H9 (cell line): Measurements from ENCODE around the gene SPHK1. TPM values are rescaled to one million over a fixed set of nuclear protein-coding genes. Genes with fewer than 3 reads are reported as not detected.

Source experiments
- DNase-seq: peaks from one replicate; pipeline ENCODE4 v3.0.0-alpha.2; 2017
- H2AFZ ChIP-seq: one replicate; pipeline ENCODE4 v1.6.1; 2013; ENCODE audit warnings: mild to moderate bottlenecking, low read length, control low read depth, moderate library complexity
- H2AK5ac ChIP-seq: 2 replicates; pipeline ENCODE4 v1.6.1; 2013; ENCODE audit warnings: low read length, control low read depth, mixed read lengths; ENCODE audit not compliant: insufficient read length
- H2BK120ac ChIP-seq: one replicate; pipeline ENCODE4 v1.6.1; 2013; ENCODE audit warnings: low read depth, mild to moderate bottlenecking, low read length, control low read depth, inconsistent platforms; ENCODE audit not compliant: poor library complexity, severe bottlenecking
- H2BK12ac ChIP-seq: 2 replicates; pipeline ENCODE4 v1.6.1; 2013; ENCODE audit warnings: low read length, control low read depth, mixed read lengths, low read depth; ENCODE audit not compliant: insufficient read length
- H2BK15ac ChIP-seq: 2 replicates; pipeline ENCODE4 v1.6.1; 2013; ENCODE audit warnings: low read depth, low read length, control low read depth
- H2BK20ac ChIP-seq: one replicate; pipeline ENCODE4 v1.6.1; 2013; ENCODE audit warnings: low read depth, mild to moderate bottlenecking, low read length, control low read depth, inconsistent platforms; ENCODE audit not compliant: poor library complexity, severe bottlenecking
- H2BK5ac ChIP-seq: 2 replicates; pipeline ENCODE4 v1.6.1; 2013; ENCODE audit warnings: low read length, control low read depth, mixed read lengths; ENCODE audit not compliant: insufficient read length
- H3K14ac ChIP-seq: 2 replicates; pipeline ENCODE4 v1.6.1; 2013; ENCODE audit warnings: low read length, control low read depth; ENCODE audit not compliant: insufficient read depth
- H3K18ac ChIP-seq: 2 replicates; pipeline ENCODE4 v1.6.1; 2013; ENCODE audit warnings: low read depth, mild to moderate bottlenecking, mixed read lengths, low read length, control low read depth; ENCODE audit not compliant: insufficient read length
- H3K23ac ChIP-seq: 2 replicates; pipeline ENCODE4 v1.6.1; 2013; ENCODE audit warnings: low read length, control low read depth, mixed read lengths, low read depth; ENCODE audit not compliant: insufficient read length
- H3K23me2 ChIP-seq: 2 replicates; pipeline ENCODE4 v1.6.1; 2013; ENCODE audit warnings: low read depth, mild to moderate bottlenecking, mixed read lengths, low read length, control low read depth; ENCODE audit not compliant: insufficient read length, poor library complexity, severe bottlenecking
- H3K27ac ChIP-seq: 2 replicates; pipeline ENCODE4 v1.5.1; 2013; ENCODE audit warnings: low read length, control low read depth, mixed read lengths, low read depth; ENCODE audit not compliant: insufficient read length
- H3K27me3 ChIP-seq: 2 replicates; pipeline ENCODE4 v1.6.1; 2013; ENCODE audit warnings: low read length, control low read depth, inconsistent platforms; ENCODE audit not compliant: insufficient read depth
- H3K4ac ChIP-seq: 2 replicates; pipeline ENCODE4 v1.6.1; 2013; ENCODE audit warnings: low read depth, mild to moderate bottlenecking, control low read depth, inconsistent platforms, low read length, moderate library complexity
- H3K4me1 ChIP-seq: 2 replicates; pipeline ENCODE4 v1.6.1; 2013; ENCODE audit warnings: low read length, control low read depth, inconsistent platforms; ENCODE audit not compliant: insufficient read depth
- H3K4me2 ChIP-seq: 2 replicates; pipeline ENCODE4 v1.6.1; 2013; ENCODE audit warnings: low read length, control low read depth, mixed read lengths; ENCODE audit not compliant: insufficient read length, insufficient read depth
- H3K56ac ChIP-seq: 2 replicates; pipeline ENCODE4 v1.6.1; 2013; ENCODE audit warnings: low read depth, mild to moderate bottlenecking, mixed read lengths, low read length, control low read depth; ENCODE audit not compliant: insufficient read length
- H3K79me1 ChIP-seq: 2 replicates; pipeline ENCODE4 v1.6.1; 2013; ENCODE audit warnings: low read depth, mild to moderate bottlenecking, moderate library complexity, low read length, control low read depth, inconsistent platforms; ENCODE audit not compliant: insufficient read depth, poor library complexity, severe bottlenecking
- H3K79me2 ChIP-seq: 2 replicates; pipeline ENCODE4 v1.6.1; 2013; ENCODE audit warnings: low read length, control low read depth, inconsistent platforms; ENCODE audit not compliant: insufficient read depth
- H3K9ac ChIP-seq: 2 replicates; pipeline ENCODE4 v1.6.1; 2013; ENCODE audit warnings: low read length, control low read depth, mixed read lengths; ENCODE audit not compliant: insufficient read length; ENCODE audit errors: extremely low read depth
- H3K9me3 ChIP-seq: one replicate; pipeline ENCODE4 v1.6.1; 2013; ENCODE audit warnings: low read depth, low read length, inconsistent platforms; ENCODE audit not compliant: control insufficient read depth
- H3T11ph ChIP-seq: one replicate; pipeline ENCODE4 v1.6.1; 2013; ENCODE audit warnings: mild to moderate bottlenecking, low read length, control low read depth, inconsistent platforms
- H4K20me1 ChIP-seq: one replicate; pipeline ENCODE4 v1.6.1; 2013; ENCODE audit not compliant: control insufficient read depth, insufficient read length, insufficient read depth
- H4K5ac ChIP-seq: 2 replicates; pipeline ENCODE4 v1.6.1; 2013; ENCODE audit warnings: low read depth, mild to moderate bottlenecking, mixed read lengths, low read length, control low read depth; ENCODE audit not compliant: insufficient read length
- H4K8ac ChIP-seq: replicated peaks from 2 replicates; pipeline ENCODE4 v1.6.1; 2013; ENCODE audit warnings: low read length, control low read depth, mixed read lengths, low read depth; ENCODE audit not compliant: insufficient read length
- H4K91ac ChIP-seq: 2 replicates; pipeline ENCODE4 v1.6.1; 2013; ENCODE audit warnings: low read depth, mild to moderate bottlenecking, moderate library complexity, mixed read lengths, low read length, control low read depth; ENCODE audit not compliant: insufficient read length
- H3K27ac Mint-ChIP-seq, 3 experiments: 2 replicates in 2 of 3; 3 replicates in 1 of 3; pipeline ENCODE4 v1.8.0; 2020 to 2021; ENCODE audit warnings: mixed read lengths in 3 of 3, mild to moderate bottlenecking in 1 of 3, moderate library complexity in 1 of 3
- H3K27me3 Mint-ChIP-seq: 2 replicates; pipeline ENCODE4 v1.8.0; 2021; ENCODE audit warnings: low read depth, mild to moderate bottlenecking, moderate library complexity, mixed read lengths
- H3K36me3 Mint-ChIP-seq, 3 experiments: 2 replicates in 2 of 3; 3 replicates in 1 of 3; pipeline ENCODE4 v1.8.0; 2020 to 2021; ENCODE audit warnings: low read depth in 3 of 3, mixed read lengths in 3 of 3; ENCODE audit not compliant: insufficient read depth in 1 of 3
- H3K4me1 Mint-ChIP-seq, 2 experiments: 2 replicates each; pipeline ENCODE4 v1.8.0; 2020; ENCODE audit warnings: mixed read lengths in 2 of 2
- H3K4me3 Mint-ChIP-seq, 2 experiments: 2 replicates in 1 of 2; 3 replicates in 1 of 2; pipeline ENCODE4 v1.8.0; 2020 to 2021; ENCODE audit warnings: mild to moderate bottlenecking in 2 of 2, mixed read lengths in 2 of 2, moderate library complexity in 1 of 2
- H3K9me3 Mint-ChIP-seq, 2 experiments: 2 replicates in 1 of 2; 3 replicates in 1 of 2; pipeline ENCODE4 v1.8.0; 2020; ENCODE audit warnings: mild to moderate bottlenecking in 2 of 2, mixed read lengths in 2 of 2, moderate library complexity in 1 of 2
- WGBS: extraction: QIAGEN DNeasy Blood & Tissue Kit; methylation state at CpG from one replicate; pipeline ENCODE4 v1.1.7; 2013; ENCODE audit warnings: missing lambda C conversion rate, low lambda C conversion rate, mixed read lengths; ENCODE audit not compliant: insufficient read length; ENCODE audit errors: extremely low coverage; 5-methylcytosine and 5-hydroxymethylcytosine counted together
- total RNA-seq: library from RNA; stranded (reverse); gene quantifications from 2 replicates; pipeline ENCODE4 v1.2.1, GENCODE V29; 2021
- TF ChIP-seq, protein P1 (sequence below): fragments of 200-600 bp; sonication (generic); conservative IDR thresholded peaks from 3 replicates; pipeline ENCODE4 v1.8.0; 2021; ENCODE audit warnings: antibody characterized with exemption, mild to moderate bottlenecking

SPHK1 gene
- total RNA-seq, 1 experiment from 2014 or later, result 1.4 TPM

DNA sequence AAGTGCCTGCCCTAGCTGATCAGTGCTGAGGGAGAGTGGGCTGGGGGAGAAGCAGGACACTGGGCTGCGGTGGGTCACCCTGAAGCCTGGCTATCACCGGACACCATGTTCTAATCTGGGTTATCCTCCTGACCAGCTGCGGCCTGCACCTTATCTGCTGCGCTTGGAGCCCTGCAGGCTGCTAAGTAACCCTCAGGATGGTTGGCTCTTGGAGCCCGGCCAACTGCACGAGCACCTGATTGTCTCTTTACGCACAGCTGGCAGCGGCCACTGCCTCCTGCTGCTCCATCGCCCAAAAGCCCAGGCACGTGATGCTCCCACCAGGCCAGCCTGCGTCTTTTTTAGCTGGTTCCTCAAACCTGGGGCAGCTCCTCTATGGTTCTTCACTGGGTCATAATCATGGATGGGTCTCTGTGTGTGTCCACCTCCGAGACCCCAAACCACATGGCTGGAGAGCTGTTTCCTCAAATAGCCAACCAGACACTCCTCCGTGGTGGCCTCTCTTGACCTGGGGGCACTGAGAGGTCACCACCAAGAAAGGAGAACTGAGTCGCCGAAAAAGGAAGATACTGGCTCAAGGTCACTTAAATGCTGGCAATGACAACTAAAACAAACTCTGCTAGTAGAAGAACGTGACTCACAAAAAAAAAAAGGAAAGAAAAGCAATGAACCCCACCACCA lies 21.7 kb downstream of the SPHK1 start:
- H4K20me1 ChIP-seq, result peaks cover 4% of the 10 kb centered on the region
- no peak overlapping the region for H3K27ac ChIP-seq
- H3K23me2 ChIP-seq, result no peaks in the 10 kb centered on the region
- no peak overlapping the region for H2BK120ac ChIP-seq
- TF ChIP-seq, protein P1, sequence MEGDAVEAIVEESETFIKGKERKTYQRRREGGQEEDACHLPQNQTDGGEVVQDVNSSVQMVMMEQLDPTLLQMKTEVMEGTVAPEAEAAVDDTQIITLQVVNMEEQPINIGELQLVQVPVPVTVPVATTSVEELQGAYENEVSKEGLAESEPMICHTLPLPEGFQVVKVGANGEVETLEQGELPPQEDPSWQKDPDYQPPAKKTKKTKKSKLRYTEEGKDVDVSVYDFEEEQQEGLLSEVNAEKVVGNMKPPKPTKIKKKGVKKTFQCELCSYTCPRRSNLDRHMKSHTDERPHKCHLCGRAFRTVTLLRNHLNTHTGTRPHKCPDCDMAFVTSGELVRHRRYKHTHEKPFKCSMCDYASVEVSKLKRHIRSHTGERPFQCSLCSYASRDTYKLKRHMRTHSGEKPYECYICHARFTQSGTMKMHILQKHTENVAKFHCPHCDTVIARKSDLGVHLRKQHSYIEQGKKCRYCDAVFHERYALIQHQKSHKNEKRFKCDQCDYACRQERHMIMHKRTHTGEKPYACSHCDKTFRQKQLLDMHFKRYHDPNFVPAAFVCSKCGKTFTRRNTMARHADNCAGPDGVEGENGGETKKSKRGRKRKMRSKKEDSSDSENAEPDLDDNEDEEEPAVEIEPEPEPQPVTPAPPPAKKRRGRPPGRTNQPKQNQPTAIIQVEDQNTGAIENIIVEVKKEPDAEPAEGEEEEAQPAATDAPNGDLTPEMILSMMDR, result no peak
- no peak overlapping the region for H2AFZ ChIP-seq
- peaks cover 6% of the 10 kb centered on the region; the same call in 1 of the 2 replicates for H3K79me2 ChIP-seq
- Mint-ChIP-seq H3K36me3 (peaks cover 38 to 52% (median 44%) of the 10 kb centered on the region in 3 experiments), H3K9me3 (no peaks in the 10 kb centered on the region), H3K27ac (no peak overlapping the region), H3K4me1 (peaks cover 4 to 5% of the 10 kb centered on the region in 2 experiments; a peak in 3 of 4 replicates), H3K27me3 (no peaks in the 10 kb centered on the region), H3K4me3 (no peak overlapping the region)
- H3K9ac ChIP-seq, result no peak overlapping the region
- H3K4me2 ChIP-seq, result no peak overlapping the region
- no peak overlapping the region for H2BK15ac ChIP-seq
- no peaks in the 10 kb centered on the region for H3K4me1 ChIP-seq
- no peak for DNase-seq
- H2AK5ac ChIP-seq, result no peak overlapping the region
- H3K14ac ChIP-seq, result no peak overlapping the region
- no peak overlapping the region for H3T11ph ChIP-seq
- H3K18ac ChIP-seq, result no peak overlapping the region
- no peak overlapping the region for H2BK20ac ChIP-seq
- H2BK12ac ChIP-seq, result no peak overlapping the region
- no peaks in the 10 kb centered on the region for H3K9me3 ChIP-seq
- H2BK5ac ChIP-seq, result no peak overlapping the region
- no peak overlapping the region for H4K91ac ChIP-seq
- peaks cover 4% of the 10 kb centered on the region for H3K79me1 ChIP-seq
- no CpG with 5 or more reads among the region's 16 CpGs for WGBS
- no peak overlapping the region for H3K23ac ChIP-seq
- H3K56ac ChIP-seq, result no peak overlapping the region
- no peak overlapping the region for H4K8ac ChIP-seq
- no peak overlapping the region for H3K4ac ChIP-seq
- no peak overlapping the region for H4K5ac ChIP-seq
- no peaks in the 10 kb centered on the region for H3K27me3 ChIP-seq
